ENCODE measurements around the gene CHP1. TPM values are rescaled to one million over a fixed set of nuclear protein-coding genes. Genes with fewer than 3 reads are reported as not detected.

The CHP1 gene
- total and polyA plus RNA-seq, 2 of the 8 experiments (the other 6 are each of a cell fraction or from before 2014, with no cell fraction given), result 45.2 to 89.0 TPM

GRCh38 chr15:41230650-41231421, at the start of gene CHP1, which contains the start of gene EXD1 (continued):
- TF ChIP-seq E2F6 (IDR thresholded peaks at IDR 0.05), result peak; percentile 99
- no peak for TF ChIP-seq RFX5 (IDR thresholded peaks at IDR 0.05; ENCODE audit: borderline replicate concordance, low read depth, low read length)
- peak; percentile 56 for TF ChIP-seq JUND (IDR thresholded peaks at IDR 0.05; ENCODE audit: low read length)
- peak; percentile 33; the same call in 1 of the 2 replicates for TF ChIP-seq SP4 (IDR thresholded peaks at IDR 0.05; ENCODE audit: low read length)
- peak; percentile 33 to 77; a peak in 2 of 4 replicates for TF ChIP-seq SIN3A (conservative IDR thresholded peaks at IDR 0.05 in 1 of 2, IDR thresholded peaks at IDR 0.05 in 1 of 2; ENCODE audit: low read depth in 1 of 2, low read length in 2 of 2)
- TF ChIP-seq CHD7 (IDR thresholded peaks at IDR 0.05; ENCODE audit: insufficient replicate concordance, low read length), result no peak
- TF ChIP-seq JUN (IDR thresholded peaks at IDR 0.05; ENCODE audit: low read depth, low read length), result no peak
- TF ChIP-seq POLR2AphosphoS5 (IDR thresholded peaks at IDR 0.05; ENCODE audit: low read depth, low read length), result peak; percentile 75; the same call in 1 of the 2 replicates
- peak; percentile 25; the same call in 1 of the 2 replicates for TF ChIP-seq CHD2 (IDR thresholded peaks at IDR 0.05; ENCODE audit: low read length)
